ENCODE measurements around the gene LRRC14B. TPM values are rescaled to one million over a fixed set of nuclear protein-coding genes. Genes with fewer than 3 reads are reported as not detected.
"Not testable (repeated sequence)": the region's sequence is repeated elsewhere in the genome, so short reads cannot be mapped to it uniquely, and the experiment has no call there.

LRRC14B gene
- total RNA-seq, 1 experiment from 2014 or later: not detected

DNA sequence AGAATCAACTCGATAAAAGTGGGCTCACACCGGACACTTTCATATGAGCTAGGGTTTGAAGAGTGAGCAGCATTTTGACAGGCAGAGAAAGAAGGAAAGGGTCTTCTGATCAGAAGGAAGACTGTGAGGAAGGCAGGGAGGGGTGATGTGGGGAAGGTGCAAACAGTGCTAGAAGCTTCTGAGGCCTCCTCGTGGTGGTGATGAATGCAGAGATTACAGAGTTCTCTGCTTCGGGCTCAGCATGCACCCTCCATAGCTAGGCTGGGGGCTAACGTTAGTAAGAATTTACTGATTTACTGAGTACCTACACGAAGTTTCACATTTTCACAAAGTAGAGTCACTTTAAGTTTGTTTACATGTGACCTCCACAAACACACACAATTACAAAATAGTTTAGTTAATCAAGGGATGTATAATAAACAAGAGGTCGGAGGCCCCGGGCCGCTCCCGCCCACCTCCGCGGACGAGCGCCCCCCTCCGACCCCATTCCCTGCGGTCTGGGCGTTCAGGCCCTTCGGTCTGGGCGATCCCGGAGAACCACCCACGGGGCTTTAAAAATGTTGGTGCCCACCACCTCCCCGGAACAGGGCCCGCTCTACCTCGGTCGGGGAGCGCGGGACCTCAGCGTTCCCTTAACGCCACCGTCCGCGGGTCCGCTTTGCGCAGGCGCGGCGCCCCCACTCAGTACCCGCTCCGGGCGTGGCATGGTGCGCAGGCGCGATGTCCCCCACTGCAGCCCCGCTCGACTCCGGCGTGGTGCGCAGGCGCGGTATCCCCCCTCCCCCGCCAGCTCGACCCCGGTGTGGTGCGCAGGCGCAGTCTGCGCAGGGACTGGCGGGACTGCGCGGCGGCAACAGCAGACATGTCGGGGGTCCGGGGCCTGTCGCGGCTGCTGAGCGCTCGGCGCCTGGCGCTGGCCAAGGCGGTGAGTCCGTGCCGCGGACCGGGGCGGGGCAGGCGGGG is 26.5 kb downstream of the LRRC14B start, which contains the start of the genes CCDC127 and SDHA:
Gene CCDC127 (minus strand): TSS at position 660 of the 963 bp plus-strand sequence. CDS start 1,304 bp downstream, outside the sequence.
Gene SDHA (plus strand): TSS at position 827 of the 963 bp plus-strand sequence. CDS start 36 bp downstream, at position 863.
- H3K36me3 ChIP-seq; H3K9me3 ChIP-seq (replicated peaks); H3K27me3 ChIP-seq; H3K4me1 ChIP-seq: not testable (repeated sequence)
- peak; percentile 90 to 91 for DNase-seq
- Histone ChIP-seq H3K4me3 (peak within 1 kb of the TSS; percentile 72), H3K27ac (peak within 1 kb of the TSS; percentile 67)

- Histone ChIP-seq H3K27ac (no peak overlapping the region; the same call in 1 of the 2 replicates), H3K4me1 (no peaks in the 10 kb centered on the region)
- peak; percentile 17 to 44 for DNase-seq
These were observed 27.4 kb downstream of the LRRC14B start for GRCh38 chr5:218457-219291.

DNA sequence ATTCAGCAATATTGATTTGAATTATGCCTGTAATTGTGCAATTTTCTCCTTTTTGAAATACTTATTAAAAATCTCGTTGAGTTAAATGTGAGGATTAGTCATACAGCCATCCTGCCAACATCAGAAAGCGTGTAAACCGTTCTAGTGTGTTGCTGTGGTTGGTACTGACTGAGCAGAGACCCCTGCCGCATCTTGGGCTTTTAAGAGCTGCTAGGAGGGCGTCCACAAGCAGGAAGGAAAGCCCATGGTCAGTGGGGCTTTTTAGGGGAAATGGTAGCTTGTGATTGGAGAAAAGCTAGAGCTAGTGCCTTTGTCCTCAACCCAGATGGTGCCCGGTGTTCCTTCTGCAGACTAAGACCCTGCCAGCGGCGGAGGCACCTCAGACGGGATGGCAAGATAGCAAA is 28.2 kb downstream of the LRRC14B start:
- H3K4me1 ChIP-seq: no peaks in the 10 kb centered on the region
- DNase-seq: peak in 1 of 2 experiments; percentile 5

More at GRCh38 chr5:218457-219291, 27.4 kb downstream of the LRRC14B start:
- H3K27me3 ChIP-seq: no peaks in the 10 kb centered on the region
- H3K36me3 ChIP-seq: no peaks in the 10 kb centered on the region
- no peaks in the 10 kb centered on the region for H3K9me3 ChIP-seq (replicated peaks)
- H3K4me3 ChIP-seq: peak overlapping the region; percentile 72

GRCh38 chr5:219991-220390 is 28.7 kb downstream of the LRRC14B start:
- no peak for DNase-seq
- Histone ChIP-seq H3K4me1 (no peaks in the 10 kb centered on the region), H3K9me3 (replicated peaks) (no peaks in the 10 kb centered on the region), H3K4me3 (no peak overlapping the region), H3K27ac (no peak overlapping the region), H3K36me3 (no peaks in the 10 kb centered on the region), H3K27me3 (no peaks in the 10 kb centered on the region)

More for the DNA sequence above, 28.2 kb downstream of the LRRC14B start:
- no peaks in the 10 kb centered on the region for H3K9me3 ChIP-seq (replicated peaks)
- no peak overlapping the region for H3K27ac ChIP-seq
- peak overlapping the region; percentile 72 for H3K4me3 ChIP-seq
- no peaks in the 10 kb centered on the region for H3K36me3 ChIP-seq
- H3K27me3 ChIP-seq: no peaks in the 10 kb centered on the region

GRCh38 chr5:222951-223715 is 31.8 kb downstream of the LRRC14B start:
- not testable (repeated sequence) for H3K36me3 ChIP-seq; H3K9me3 ChIP-seq (replicated peaks); H3K27me3 ChIP-seq; H3K27ac ChIP-seq; H3K4me3 ChIP-seq; DNase-seq; H3K4me1 ChIP-seq

DNA sequence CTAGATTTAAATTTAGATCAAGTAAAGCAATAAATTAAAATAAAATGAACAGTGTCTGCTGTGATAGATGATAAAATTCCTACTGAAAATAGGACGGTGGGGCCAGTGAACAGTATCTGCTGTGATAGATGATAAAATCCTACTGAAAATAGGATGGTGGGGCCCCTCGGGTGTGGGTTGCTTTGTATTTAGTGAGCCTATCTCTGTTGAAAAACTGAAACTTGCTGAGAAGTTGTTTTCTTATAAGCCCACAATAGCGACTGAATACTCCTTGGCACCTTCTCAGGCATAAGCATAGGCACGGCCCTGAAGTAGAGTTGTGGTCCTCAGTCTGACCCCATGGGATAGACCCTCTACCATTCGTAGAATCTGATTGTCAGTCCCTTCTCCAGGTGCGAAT is 32.5 kb downstream of the LRRC14B start:
- Histone ChIP-seq H3K9me3 (replicated peaks) (no peaks in the 10 kb centered on the region), H3K36me3 (no peaks in the 10 kb centered on the region; the same call in 1 of the 2 replicates), H3K4me1 (no peaks in the 10 kb centered on the region), H3K4me3 (no peak overlapping the region), H3K27ac (no peak overlapping the region), H3K27me3 (no peaks in the 10 kb centered on the region)
- DNase-seq: no peak

DNA sequence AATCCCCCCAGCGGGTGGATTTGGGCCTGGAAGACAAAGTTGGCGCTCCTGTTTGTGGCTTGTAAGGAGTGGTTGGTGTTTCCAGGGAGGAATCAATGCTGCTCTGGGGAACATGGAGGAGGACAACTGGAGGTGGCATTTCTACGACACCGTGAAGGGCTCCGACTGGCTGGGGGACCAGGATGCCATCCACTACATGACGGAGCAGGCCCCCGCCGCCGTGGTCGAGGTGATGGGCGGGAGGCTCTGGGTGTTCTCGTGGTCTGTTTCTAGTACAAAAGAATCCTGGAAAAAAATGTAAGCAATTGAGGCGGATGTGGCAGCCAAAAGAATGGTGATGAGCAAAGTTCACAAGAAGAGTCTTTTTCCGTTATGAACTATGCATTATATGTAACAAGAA is 34.0 kb downstream of the LRRC14B start:
- no peaks in the 10 kb centered on the region for H3K9me3 ChIP-seq (replicated peaks)
- H3K36me3 ChIP-seq: no peaks in the 10 kb centered on the region; the same call in 1 of the 2 replicates
- no peak overlapping the region for H3K4me3 ChIP-seq
- H3K4me1 ChIP-seq: no peaks in the 10 kb centered on the region
- DNase-seq: no peak
- H3K27me3 ChIP-seq: no peaks in the 10 kb centered on the region
- H3K27ac ChIP-seq: no peak overlapping the region

DNA sequence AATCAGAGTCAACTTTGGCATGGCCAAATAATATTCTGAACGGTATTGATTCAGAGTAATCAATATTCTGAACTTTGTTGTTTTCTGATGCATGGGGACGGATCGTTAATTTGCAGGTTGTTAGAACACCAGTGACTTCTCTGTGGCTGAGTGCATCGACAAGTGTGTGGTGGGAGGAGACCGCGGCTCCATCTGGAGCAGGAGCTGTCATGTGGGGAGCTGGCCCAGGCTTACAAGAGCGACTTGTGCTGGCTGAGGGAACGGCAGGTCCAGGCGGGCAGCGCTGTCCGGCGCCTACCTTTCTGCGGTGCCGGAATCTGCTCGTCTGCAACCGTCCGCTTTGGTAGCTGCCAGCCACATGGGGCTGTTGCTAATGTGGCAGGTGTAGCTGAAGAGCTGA is 36.1 kb downstream of the LRRC14B start:
- H3K27ac ChIP-seq; H3K4me3 ChIP-seq; H3K9me3 ChIP-seq (replicated peaks); H3K4me1 ChIP-seq; DNase-seq; H3K27me3 ChIP-seq; H3K36me3 ChIP-seq: not testable (repeated sequence)

- H3K27me3 ChIP-seq: no peaks in the 10 kb centered on the region
- DNase-seq: no peak
- H3K27ac ChIP-seq: no peak overlapping the region
- H3K9me3 ChIP-seq (replicated peaks): no peaks in the 10 kb centered on the region
- H3K36me3 ChIP-seq: peaks cover under 1% of the 10 kb centered on the region; the same call in 1 of the 2 replicates
- H3K4me3 ChIP-seq: no peak overlapping the region
- H3K4me1 ChIP-seq: no peaks in the 10 kb centered on the region
These were observed 37.6 kb downstream of the LRRC14B start for GRCh38 chr5:228886-229285.

DNA sequence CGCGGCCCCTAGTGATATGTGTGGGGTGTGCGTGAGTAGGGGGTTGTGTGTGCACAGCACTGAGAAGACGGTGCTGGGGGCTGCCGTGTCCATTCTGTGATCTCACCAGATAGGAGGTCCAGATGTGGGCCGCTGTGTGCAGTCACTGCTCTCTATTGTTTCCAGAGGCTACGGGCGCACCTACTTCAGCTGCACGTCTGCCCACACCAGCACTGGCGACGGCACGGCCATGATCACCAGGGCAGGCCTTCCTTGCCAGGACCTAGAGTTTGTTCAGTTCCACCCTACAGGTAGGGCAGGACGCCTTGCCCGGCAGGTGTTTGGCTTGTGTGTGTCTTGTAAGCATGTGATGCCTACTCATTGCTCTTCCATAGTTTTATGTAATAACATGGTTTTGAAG is 39.4 kb downstream of the LRRC14B start:
- H3K4me1 ChIP-seq: no peaks in the 10 kb centered on the region
- H3K36me3 ChIP-seq: peaks cover 3% of the 10 kb centered on the region; the same call in 1 of the 2 replicates
- no peaks in the 10 kb centered on the region for H3K27me3 ChIP-seq
- H3K4me3 ChIP-seq: no peak overlapping the region
- no peaks in the 10 kb centered on the region for H3K9me3 ChIP-seq (replicated peaks)
- no peak for DNase-seq
- H3K27ac ChIP-seq: no peak overlapping the region

DNA sequence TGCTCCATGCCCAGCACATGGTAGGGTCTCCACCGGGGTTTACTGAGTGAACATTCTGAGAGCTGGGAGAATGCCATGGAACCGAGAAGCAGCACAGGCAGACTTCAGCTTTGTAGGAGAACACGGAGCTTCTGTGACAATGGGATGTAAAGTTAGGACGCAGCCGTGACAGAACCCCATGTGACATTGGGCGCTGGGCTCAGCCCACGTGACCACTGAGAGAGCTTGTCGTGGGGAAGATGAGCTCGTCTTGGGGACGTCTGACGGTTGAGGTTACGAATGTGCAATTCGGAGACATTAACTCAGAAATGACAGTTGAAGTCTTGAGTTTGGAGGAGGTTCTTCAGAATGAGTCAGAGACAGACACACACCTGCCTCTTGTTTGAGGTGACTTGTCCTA is 40.4 kb downstream of the LRRC14B start:
- DNase-seq: no peak
- peaks cover 3% of the 10 kb centered on the region; the same call in 1 of the 2 replicates for H3K36me3 ChIP-seq

GRCh38 chr5:233426-233825 is 42.1 kb downstream of the LRRC14B start:
- H3K9me3 ChIP-seq (replicated peaks); H3K4me3 ChIP-seq; H3K27me3 ChIP-seq; H3K27ac ChIP-seq; H3K36me3 ChIP-seq; H3K4me1 ChIP-seq; DNase-seq: not testable (repeated sequence)

More for the DNA sequence above, 40.4 kb downstream of the LRRC14B start:
- Histone ChIP-seq H3K27me3 (no peaks in the 10 kb centered on the region), H3K27ac (no peak overlapping the region), H3K9me3 (replicated peaks) (no peaks in the 10 kb centered on the region), H3K4me3 (no peak overlapping the region), H3K4me1 (no peaks in the 10 kb centered on the region)

DNA sequence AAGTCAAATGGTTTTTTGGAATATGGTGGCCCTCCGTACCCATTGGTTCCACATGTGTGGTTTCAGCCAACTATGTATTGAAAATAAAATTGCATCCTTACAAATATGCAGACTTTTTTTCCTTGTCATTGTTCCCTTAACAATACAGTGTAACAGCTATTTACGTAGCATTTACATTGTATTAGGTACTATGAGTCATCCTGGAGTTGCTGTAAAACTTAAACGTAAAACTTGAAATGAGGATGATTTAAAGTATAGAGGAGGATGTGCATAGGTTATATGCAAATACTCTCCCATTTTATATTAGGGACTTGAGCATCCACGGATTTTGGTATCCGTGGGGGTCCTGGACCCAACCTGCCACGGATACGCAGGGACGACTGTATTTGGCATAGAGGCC is 43.2 kb downstream of the LRRC14B start:
- H3K9me3 ChIP-seq (replicated peaks): no peaks in the 10 kb centered on the region
- no peak for DNase-seq
- H3K27ac ChIP-seq: no peak overlapping the region
- H3K27me3 ChIP-seq: no peaks in the 10 kb centered on the region
- peaks cover 3% of the 10 kb centered on the region; the same call in 1 of the 2 replicates for H3K36me3 ChIP-seq
- no peak overlapping the region for H3K4me3 ChIP-seq
- no peaks in the 10 kb centered on the region for H3K4me1 ChIP-seq

DNA sequence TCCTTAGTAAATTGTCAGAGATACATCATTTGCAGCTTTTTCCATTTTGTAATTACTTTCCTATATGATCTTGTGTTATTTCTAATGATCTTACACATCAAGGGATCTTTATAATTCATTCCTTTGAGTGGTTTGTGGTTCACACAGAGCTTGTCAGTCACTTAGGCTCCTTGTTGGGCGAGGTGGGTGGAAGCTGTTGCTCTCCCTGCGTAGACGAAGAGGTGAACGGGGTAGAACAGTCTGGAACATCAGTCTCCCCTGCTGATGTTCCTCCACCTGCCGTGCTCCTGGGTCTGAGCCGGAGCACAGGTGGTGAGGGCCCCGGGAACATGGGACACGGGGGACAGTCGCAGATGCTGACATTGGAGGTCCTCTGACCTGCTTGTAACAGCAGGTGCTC is 44.2 kb downstream of the LRRC14B start:
- not testable (repeated sequence) for H3K4me3 ChIP-seq; H3K27ac ChIP-seq; H3K4me1 ChIP-seq; H3K27me3 ChIP-seq; H3K9me3 ChIP-seq (replicated peaks); DNase-seq; H3K36me3 ChIP-seq

All from SJCRH30 (cell line).